Tibial nerve (tissue), 4 donors: ENCODE data around the gene VWDE.

Experiments
- EP300 ChIP-seq, 2 donors: sonication (generic); formaldehyde crosslinking; IDR thresholded peaks; one replicate each; pipeline ENCODE4 v1.6.1; 2017; ENCODE audit warnings: antibody characterized with exemption in 2 of 2, mild to moderate bottlenecking in 1 of 2
- TF ChIP-seq, protein P1 (sequence below), 5 experiments: fragments of 200-600 bp in 3 of 5; fragments of 450-650 bp in 2 of 5; sonication (generic) in 3 of 5; IDR thresholded peaks; one replicate each; pipeline ENCODE4 v1.5.1; 2016 to 2019; ENCODE audit warnings: antibody characterized with exemption in 5 of 5, mild to moderate bottlenecking in 3 of 5, moderate library complexity in 2 of 5

DNA sequence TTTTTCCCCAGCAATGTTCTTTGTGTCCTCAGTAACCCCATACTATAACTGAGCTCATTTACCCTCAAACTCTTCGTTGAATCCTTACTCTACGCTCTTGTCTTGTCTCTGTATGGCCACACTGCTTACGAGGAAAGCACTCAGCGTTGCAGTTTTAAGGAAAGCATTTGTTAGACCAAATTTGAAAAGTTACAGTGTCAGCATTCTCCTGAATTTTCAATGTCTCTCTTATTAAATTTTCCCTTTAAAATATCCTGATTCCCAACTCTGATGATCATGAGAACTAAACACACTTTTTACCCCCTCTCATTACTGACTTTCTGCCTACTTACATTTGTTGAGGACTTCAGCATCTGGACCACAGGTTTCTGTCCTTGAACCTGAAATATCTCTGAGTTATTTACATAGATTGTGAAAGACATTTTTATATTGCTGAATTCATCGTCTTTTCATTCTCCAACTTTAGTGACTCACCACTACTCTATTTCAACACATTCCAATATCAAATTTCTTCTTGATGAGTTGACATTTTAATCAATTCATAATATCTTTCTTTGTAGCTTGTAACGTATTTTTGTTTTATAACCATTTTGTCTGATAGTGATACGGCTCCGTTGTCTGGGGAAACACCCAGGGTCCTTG lies 19.8 kb upstream of the VWDE start:
- TF ChIP-seq, protein P1, sequence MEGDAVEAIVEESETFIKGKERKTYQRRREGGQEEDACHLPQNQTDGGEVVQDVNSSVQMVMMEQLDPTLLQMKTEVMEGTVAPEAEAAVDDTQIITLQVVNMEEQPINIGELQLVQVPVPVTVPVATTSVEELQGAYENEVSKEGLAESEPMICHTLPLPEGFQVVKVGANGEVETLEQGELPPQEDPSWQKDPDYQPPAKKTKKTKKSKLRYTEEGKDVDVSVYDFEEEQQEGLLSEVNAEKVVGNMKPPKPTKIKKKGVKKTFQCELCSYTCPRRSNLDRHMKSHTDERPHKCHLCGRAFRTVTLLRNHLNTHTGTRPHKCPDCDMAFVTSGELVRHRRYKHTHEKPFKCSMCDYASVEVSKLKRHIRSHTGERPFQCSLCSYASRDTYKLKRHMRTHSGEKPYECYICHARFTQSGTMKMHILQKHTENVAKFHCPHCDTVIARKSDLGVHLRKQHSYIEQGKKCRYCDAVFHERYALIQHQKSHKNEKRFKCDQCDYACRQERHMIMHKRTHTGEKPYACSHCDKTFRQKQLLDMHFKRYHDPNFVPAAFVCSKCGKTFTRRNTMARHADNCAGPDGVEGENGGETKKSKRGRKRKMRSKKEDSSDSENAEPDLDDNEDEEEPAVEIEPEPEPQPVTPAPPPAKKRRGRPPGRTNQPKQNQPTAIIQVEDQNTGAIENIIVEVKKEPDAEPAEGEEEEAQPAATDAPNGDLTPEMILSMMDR (IDR thresholded peaks at IDR 0.05), result no peak
- no peak for TF ChIP-seq EP300 (IDR thresholded peaks at IDR 0.05)
